HepG2 (cell line): ENCODE results near the gene MAP3K4. TPM values are rescaled to one million over a fixed set of nuclear protein-coding genes. Genes with fewer than 3 reads are reported as not detected.

Experiments used
- AHDC1 ChIP-seq: sonication (generic); formaldehyde crosslinking; IDR thresholded peaks from 2 replicates; pipeline ENCODE4 v1.5.1; 2020; ENCODE audit warnings: mild to moderate bottlenecking, missing genetic modification reagents, borderline replicate concordance
- CREB3 ChIP-seq: sonication (generic); formaldehyde crosslinking; IDR thresholded peaks from 2 replicates; pipeline ENCODE4 v1.5.0; 2020; ENCODE audit warnings: missing genetic modification reagents
- ELF4 ChIP-seq: sonication (generic); formaldehyde crosslinking; IDR thresholded peaks from 2 replicates; pipeline ENCODE4 v1.5.0; 2020; ENCODE audit warnings: missing genetic modification reagents, mild to moderate bottlenecking, moderate library complexity, borderline replicate concordance
- EP300 ChIP-seq, 3 experiments: sonication (generic) in 1 of 3; formaldehyde crosslinking in 1 of 3; IDR thresholded peaks; 2 replicates each; pipeline versions ENCODE4 v1.5.1 to v1.6.1; 2011 to 2020; ENCODE audit warnings: low read depth in 2 of 3, low read length in 2 of 3, borderline replicate concordance in 1 of 3, improper control_type of control experiment in 1 of 3, mild to moderate bottlenecking in 1 of 3, missing genetic modification reagents in 1 of 3, moderate library complexity in 1 of 3
- HMGA1 ChIP-seq: sonication (generic); formaldehyde crosslinking; conservative IDR thresholded peaks from 2 replicates; pipeline ENCODE4 v1.4.0; 2020; ENCODE audit warnings: missing genetic modification reagents
- KAT2B ChIP-seq: fragments of 150-350 bp; IDR thresholded peaks from 2 replicates; pipeline ENCODE4 v1.6.1; 2014; ENCODE audit warnings: low read depth, low read length, borderline replicate concordance
- KLF9 ChIP-seq: IDR thresholded peaks from 2 replicates; pipeline ENCODE4 v1.6.1; 2016; ENCODE audit warnings: low read depth
- MED8 ChIP-seq: sonication (generic); formaldehyde crosslinking; IDR thresholded peaks from 2 replicates; pipeline ENCODE4 v1.8.1; 2023; ENCODE audit warnings: mild to moderate bottlenecking, missing genetic modification reagents; ENCODE audit not compliant: insufficient replicate concordance
- PHF5A ChIP-seq: IDR thresholded peaks from one replicate; pipeline ENCODE4 v1.6.1; 2018; ENCODE audit warnings: low read depth, missing genetic modification reagents; ENCODE audit not compliant: unreplicated experiment
- PRMT3 ChIP-seq: sonication (generic); formaldehyde crosslinking; IDR thresholded peaks from 2 replicates; pipeline ENCODE4 v1.8.1; 2022; ENCODE audit warnings: low read depth, mild to moderate bottlenecking, moderate library complexity, missing genetic modification reagents, borderline replicate concordance
- RFXAP ChIP-seq: sonication (generic); formaldehyde crosslinking; IDR thresholded peaks from 2 replicates; pipeline ENCODE4 v1.4.0; 2020; ENCODE audit warnings: missing genetic modification reagents, borderline replicate concordance
- ZNF296 ChIP-seq: sonication (generic); formaldehyde crosslinking; conservative IDR thresholded peaks from 2 replicates; pipeline ENCODE4 v1.5.0; 2020; ENCODE audit warnings: mild to moderate bottlenecking, missing genetic modification reagents
- ZNF367 ChIP-seq: sonication (generic); formaldehyde crosslinking; IDR thresholded peaks from 2 replicates; pipeline ENCODE4 v1.4.0; 2020; ENCODE audit warnings: missing genetic modification reagents, borderline replicate concordance
- ZNF543 ChIP-seq: sonication (generic); formaldehyde crosslinking; IDR thresholded peaks from 2 replicates; pipeline ENCODE4 v1.4.0; 2020; ENCODE audit warnings: mild to moderate bottlenecking, missing genetic modification reagents
- ZNF549 ChIP-seq: sonication (generic); formaldehyde crosslinking; IDR thresholded peaks from 2 replicates; pipeline ENCODE4 v1.5.0; 2020; ENCODE audit warnings: missing genetic modification reagents
- polyA plus RNA-seq, 8 experiments: library from polyadenylated mRNA; depleted of rRNA in 3 of 8; stranded (reverse) in 7 of 8; unstranded in 1 of 8; fragments of >200 nt; fragmentation: Illumina TruSeq in 4 of 8; extraction: Trizol in 4 of 8; gene quantifications; 2 replicates each; pipeline versions ENCODE4 v1.2.1 to v1.2.3, GENCODE V29; 2011 to 2016; ENCODE audit warnings: low read depth in 4 of 8, missing spikeins in 1 of 8, mixed read lengths in 1 of 8; ENCODE audit not compliant: insufficient read depth in 1 of 8
- total RNA-seq, 5 experiments: library from RNA; depleted of rRNA; stranded (reverse); fragments of >200 nt; fragmentation: Illumina TruSeq; extraction: Trizol; gene quantifications; 2 replicates each; pipeline ENCODE4 v1.2.3, GENCODE V29; 2016; ENCODE audit warnings: low read depth in 1 of 5
- TF ChIP-seq, protein P1 (sequence below): sonication (generic); formaldehyde crosslinking; IDR thresholded peaks from 2 replicates; pipeline ENCODE4 v1.4.0; 2020; ENCODE audit warnings: missing genetic modification reagents
- TF ChIP-seq, protein P2 (sequence below): sonication (generic); formaldehyde crosslinking; IDR thresholded peaks from 2 replicates; pipeline ENCODE4 v1.9.0; 2021; ENCODE audit warnings: missing genetic modification reagents, mild to moderate bottlenecking, borderline replicate concordance

MAP3K4 gene
- total and polyA plus RNA-seq, 2 of the 13 experiments (the other 11 are each of a cell fraction or from before 2014, with no cell fraction given): 12.9 to 33.6 TPM

GRCh38 chr6:160992061-160992979, 751 bp downstream of the MAP3K4 start (continued):
- TF ChIP-seq, protein P1, sequence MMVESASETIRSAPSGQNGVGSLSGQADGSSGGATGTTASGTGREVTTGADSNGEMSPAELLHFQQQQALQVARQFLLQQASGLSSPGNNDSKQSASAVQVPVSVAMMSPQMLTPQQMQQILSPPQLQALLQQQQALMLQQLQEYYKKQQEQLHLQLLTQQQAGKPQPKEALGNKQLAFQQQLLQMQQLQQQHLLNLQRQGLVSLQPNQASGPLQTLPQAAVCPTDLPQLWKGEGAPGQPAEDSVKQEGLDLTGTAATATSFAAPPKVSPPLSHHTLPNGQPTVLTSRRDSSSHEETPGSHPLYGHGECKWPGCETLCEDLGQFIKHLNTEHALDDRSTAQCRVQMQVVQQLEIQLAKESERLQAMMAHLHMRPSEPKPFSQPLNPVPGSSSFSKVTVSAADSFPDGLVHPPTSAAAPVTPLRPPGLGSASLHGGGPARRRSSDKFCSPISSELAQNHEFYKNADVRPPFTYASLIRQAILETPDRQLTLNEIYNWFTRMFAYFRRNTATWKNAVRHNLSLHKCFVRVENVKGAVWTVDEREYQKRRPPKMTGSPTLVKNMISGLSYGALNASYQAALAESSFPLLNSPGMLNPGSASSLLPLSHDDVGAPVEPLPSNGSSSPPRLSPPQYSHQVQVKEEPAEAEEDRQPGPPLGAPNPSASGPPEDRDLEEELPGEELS (CRISPR knock-in tag): peak; percentile 35; the same call in 1 of the 2 replicates
- TF ChIP-seq ELF4 (CRISPR knock-in tag): no peak
- TF ChIP-seq CREB3: no peak
- TF ChIP-seq KAT2B: no peak
- TF ChIP-seq, protein P2, sequence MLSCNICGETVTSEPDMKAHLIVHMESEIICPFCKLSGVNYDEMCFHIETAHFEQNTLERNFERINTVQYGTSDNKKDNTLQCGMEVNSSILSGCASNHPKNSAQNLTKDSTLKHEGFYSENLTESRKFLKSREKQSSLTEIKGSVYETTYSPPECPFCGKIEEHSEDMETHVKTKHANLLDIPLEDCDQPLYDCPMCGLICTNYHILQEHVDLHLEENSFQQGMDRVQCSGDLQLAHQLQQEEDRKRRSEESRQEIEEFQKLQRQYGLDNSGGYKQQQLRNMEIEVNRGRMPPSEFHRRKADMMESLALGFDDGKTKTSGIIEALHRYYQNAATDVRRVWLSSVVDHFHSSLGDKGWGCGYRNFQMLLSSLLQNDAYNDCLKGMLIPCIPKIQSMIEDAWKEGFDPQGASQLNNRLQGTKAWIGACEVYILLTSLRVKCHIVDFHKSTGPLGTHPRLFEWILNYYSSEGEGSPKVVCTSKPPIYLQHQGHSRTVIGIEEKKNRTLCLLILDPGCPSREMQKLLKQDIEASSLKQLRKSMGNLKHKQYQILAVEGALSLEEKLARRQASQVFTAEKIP (CRISPR knock-in tag): no peak
- no peak for TF ChIP-seq EP300 (IDR thresholded peaks at IDR 0.05; ENCODE audit: low read depth in 2 of 2, low read length in 2 of 2)
- peak; percentile 40; the same call in 1 of the 2 replicates for TF ChIP-seq EP300 (CRISPR knock-in tag; IDR thresholded peaks at IDR 0.05; ENCODE audit: borderline replicate concordance)
- no peak for TF ChIP-seq ZNF296
- TF ChIP-seq PHF5A: no peak
- no peak for TF ChIP-seq MED8 (CRISPR knock-in tag)
- TF ChIP-seq HMGA1 (CRISPR knock-in tag): no peak
- no peak for TF ChIP-seq RFXAP (CRISPR knock-in tag)
- 0 out of 2 replicates have a peak, but pooled peaks have one; percentile 47 for TF ChIP-seq ZNF549 (CRISPR knock-in tag)
- 0 out of 2 replicates have a peak, but pooled peaks have one; percentile 30 for TF ChIP-seq ZNF367 (CRISPR knock-in tag)
- TF ChIP-seq KLF9 (CRISPR knock-in tag): no peak
- TF ChIP-seq ZNF543: no peak
- no peak for TF ChIP-seq AHDC1 (CRISPR knock-in tag)
- 0 out of 2 replicates have a peak, but pooled peaks have one; percentile 45 for TF ChIP-seq PRMT3 (CRISPR knock-in tag)
